Measurements from ENCODE around the gene MSH3.
"Not testable (repeated sequence)": the region's sequence is repeated elsewhere in the genome, so short reads cannot be mapped to it uniquely, and the experiment has no call there.

The MSH3 gene

GRCh38 chr5:80789319-80790016 lies 135.0 kb downstream of the MSH3 start:
- not testable (repeated sequence) for DNase-seq (ENCODE audit: low read depth in 2 of 2, low spot score in 1 of 2)

GRCh38 chr5:80790698-80791097 lies 136.2 kb downstream of the MSH3 start:
- no peak for DNase-seq (ENCODE audit: low read depth in 2 of 2, low spot score in 1 of 2)

GRCh38 chr5:80793354-80793753 lies 138.9 kb downstream of the MSH3 start:
- DNase-seq (ENCODE audit: low read depth in 2 of 2, low spot score in 1 of 2): no peak

GRCh38 chr5:80796846-80797245 lies 142.4 kb downstream of the MSH3 start:
- DNase-seq (ENCODE audit: low read depth in 2 of 2, low spot score in 1 of 2): no peak

- DNase-seq (ENCODE audit: low read depth in 2 of 2, low spot score in 1 of 2): no peak
These were observed 143.1 kb downstream of the MSH3 start for GRCh38 chr5:80797428-80798024.

GRCh38 chr5:80798166-80798565 lies 143.7 kb downstream of the MSH3 start:
- DNase-seq (ENCODE audit: low read depth in 2 of 2, low spot score in 1 of 2): no peak

GRCh38 chr5:80798633-80799032 lies 144.2 kb downstream of the MSH3 start:
- DNase-seq (ENCODE audit: low read depth in 2 of 2, low spot score in 1 of 2): no peak

GRCh38 chr5:80799041-80799440 lies 144.6 kb downstream of the MSH3 start:
- DNase-seq (ENCODE audit: low read depth in 2 of 2, low spot score in 1 of 2): no peak

GRCh38 chr5:80799573-80799972 lies 145.1 kb downstream of the MSH3 start:
- DNase-seq (ENCODE audit: low read depth in 2 of 2, low spot score in 1 of 2): no peak

- DNase-seq (ENCODE audit: low read depth in 2 of 2, low spot score in 1 of 2): no peak
These were observed 149.9 kb downstream of the MSH3 start for GRCh38 chr5:80804332-80804731.

- DNase-seq (ENCODE audit: low read depth in 2 of 2, low spot score in 1 of 2): no peak
These were observed 150.6 kb downstream of the MSH3 start for GRCh38 chr5:80805038-80805437.

GRCh38 chr5:80806929-80807328 lies 152.5 kb downstream of the MSH3 start:
- no peak for DNase-seq (ENCODE audit: low read depth in 2 of 2, low spot score in 1 of 2)

- DNase-seq (ENCODE audit: low read depth in 2 of 2, low spot score in 1 of 2): no peak
These were observed 155.0 kb downstream of the MSH3 start for GRCh38 chr5:80809451-80809850.

GRCh38 chr5:80810425-80810824 lies 156.0 kb downstream of the MSH3 start:
- DNase-seq (ENCODE audit: low read depth in 2 of 2, low spot score in 1 of 2): no peak

GRCh38 chr5:80816590-80816989 lies 162.1 kb downstream of the MSH3 start:
- DNase-seq (ENCODE audit: low read depth in 2 of 2, low spot score in 1 of 2): no peak

- no peak for DNase-seq (ENCODE audit: low read depth in 2 of 2, low spot score in 1 of 2)
These were observed 166.2 kb downstream of the MSH3 start for GRCh38 chr5:80820685-80821084.

- no peak for DNase-seq (ENCODE audit: low read depth in 2 of 2, low spot score in 1 of 2)
These were observed 168.2 kb downstream of the MSH3 start for GRCh38 chr5:80822640-80823039.

GRCh38 chr5:80824159-80824558 lies 169.7 kb downstream of the MSH3 start:
- DNase-seq (ENCODE audit: low read depth in 2 of 2, low spot score in 1 of 2): not testable (repeated sequence)

GRCh38 chr5:80825786-80826460 lies 171.5 kb downstream of the MSH3 start:
- DNase-seq (ENCODE audit: low read depth in 2 of 2, low spot score in 1 of 2): no peak

GRCh38 chr5:80834710-80835109 lies 180.3 kb downstream of the MSH3 start:
- DNase-seq (ENCODE audit: low read depth in 2 of 2, low spot score in 1 of 2): no peak

- no peak for DNase-seq (ENCODE audit: low read depth in 2 of 2, low spot score in 1 of 2)
These were observed 180.7 kb downstream of the MSH3 start for GRCh38 chr5:80835128-80835527.

GRCh38 chr5:80837679-80838078 lies 183.2 kb downstream of the MSH3 start:
- DNase-seq (ENCODE audit: low read depth in 2 of 2, low spot score in 1 of 2): no peak
